NCI-H345 treated with DMSO at 0.1 percent for 48 hours (cell line): ENCODE data around the gene CADPS.
A peak's percentile ranks its signal among the peaks of the same experiment; 100 is the strongest.
"Not testable (repeated sequence)": the region's sequence is repeated elsewhere in the genome, so short reads cannot be mapped to it uniquely, and the experiment has no call there.

ENCODE experiments used
- DNase-seq: peaks from one replicate; lab custom pipeline; 2025; ENCODE audit not compliant: unreplicated experiment; lab: John Stamatoyannopoulos, UW

The CADPS gene

GRCh38 chr3:62602987-62603386, 272.2 kb downstream of the CADPS start:
- no peak for DNase-seq

- no peak for DNase-seq
Observed at GRCh38 chr3:62602129-62602770, 273.0 kb downstream of the CADPS start.

GRCh38 chr3:62601238-62602070, 273.8 kb downstream of the CADPS start:
- DNase-seq, result no peak

GRCh38 chr3:62600033-62600432, 275.2 kb downstream of the CADPS start:
- peak; percentile 4 for DNase-seq

- no peak for DNase-seq
Observed at GRCh38 chr3:62597491-62597890, 277.7 kb downstream of the CADPS start.

- no peak for DNase-seq
Observed at GRCh38 chr3:62592408-62592807, 282.8 kb downstream of the CADPS start.

GRCh38 chr3:62589078-62589477, 286.1 kb downstream of the CADPS start:
- DNase-seq, result no peak

- DNase-seq, result no peak
Observed at GRCh38 chr3:62587579-62588031, 287.6 kb downstream of the CADPS start.

GRCh38 chr3:62587169-62587568, 288.0 kb downstream of the CADPS start:
- DNase-seq, result no peak

- no peak for DNase-seq
Observed at GRCh38 chr3:62586356-62586755, 288.9 kb downstream of the CADPS start.

GRCh38 chr3:62585861-62586260, 289.4 kb downstream of the CADPS start:
- DNase-seq, result no peak

- DNase-seq, result no peak
Observed at GRCh38 chr3:62584636-62585035, 290.6 kb downstream of the CADPS start.

- no peak for DNase-seq
Observed at GRCh38 chr3:62582495-62583172, 292.6 kb downstream of the CADPS start.

- DNase-seq, result not testable (repeated sequence)
Observed at GRCh38 chr3:62580485-62580884, 294.7 kb downstream of the CADPS start.

GRCh38 chr3:62577153-62577552, 298.1 kb downstream of the CADPS start:
- no peak for DNase-seq

GRCh38 chr3:62574266-62574898, 300.8 kb downstream of the CADPS start:
- DNase-seq, result no peak

GRCh38 chr3:62571916-62572315, 303.3 kb downstream of the CADPS start:
- no peak for DNase-seq

- DNase-seq, result no peak
Observed at GRCh38 chr3:62570888-62571287, 304.3 kb downstream of the CADPS start.

GRCh38 chr3:62569609-62570008, 305.6 kb downstream of the CADPS start:
- no peak for DNase-seq

- DNase-seq, result no peak
Observed at GRCh38 chr3:62567097-62568021, 307.9 kb downstream of the CADPS start.
